K562 (cell line): ENCODE data around the gene DEDD. TPM values are rescaled to one million over a fixed set of nuclear protein-coding genes. Genes with fewer than 3 reads are reported as not detected.

Experiments used
- ATAC-seq: fragments of 200-7000 bp; cut with Tn5 transposase; 3 replicates; pipeline ENCODE4 v1.9.1; 2020; ENCODE audit warnings: moderate library complexity
- BruUV-seq: library from RNA; stranded (reverse); fragments of 400-500 nt; replicated peaks from 2 replicates; lab custom pipeline; 2021; lab: Mats Ljungman, UMichigan
- CTCF ChIA-PET: fragments of 300-600 bp; formaldehyde crosslinking; extraction: SDS; loops from one replicate; lab custom pipeline; 2021; ENCODE audit warnings: low intra/inter-chr PET ratio; lab: Yijun Ruan, JAX
- POLR2A ChIA-PET: fragments of 300-600, 350-650 bp; sonication (Branson Sonifier 250); formaldehyde crosslinking; extraction: SDS; loops from one replicate; lab custom pipeline; 2021; ENCODE audit warnings: antibody characterized with exemption, inconsistent platforms; lab: Yijun Ruan, JAX
- DNase-seq, 4 experiments: peaks; one replicate each; pipeline versions ENCODE4 v3.0.0 to v3.0.0-alpha.2; 2011 to 2018; ENCODE audit warnings: low spot score in 3 of 4, mixed read lengths in 3 of 4; ENCODE audit errors: extremely low read depth in 1 of 4
- FAIRE-seq: peaks from 2 replicates; lab custom pipeline; 2011; peaks lifted over from hg19 to GRCh38; lab: Jason Lieb, UNC
- H2AFZ ChIP-seq: 2 replicates; pipeline ENCODE4 v1.6.0; 2011; ENCODE audit warnings: low read depth, low read length, control low read depth, inconsistent platforms
- H3K27ac ChIP-seq: fragments of 200-600 bp; 3 replicates; pipeline ENCODE4 v1.8.0; 2011; ENCODE audit warnings: low read depth, mild to moderate bottlenecking, control low read depth, inconsistent platforms, low read length, moderate library complexity, mixed read lengths; ENCODE audit errors: extremely low read depth
- H3K27me3 ChIP-seq, 2 experiments: fragments of 300-600 bp in 1 of 2; 2 replicates in 1 of 2; 3 replicates in 1 of 2; pipeline versions ENCODE4 v1.6.0 to v1.8.0; 2011; ENCODE audit warnings: inconsistent platforms in 2 of 2, low read length in 2 of 2, mild to moderate bottlenecking in 1 of 2, mixed read lengths in 1 of 2, moderate library complexity in 1 of 2; ENCODE audit not compliant: control insufficient read depth in 2 of 2, insufficient read depth in 2 of 2
- H3K36me3 ChIP-seq: fragments of 300-600 bp; 3 replicates; pipeline ENCODE4 v1.8.0; 2011; ENCODE audit warnings: mild to moderate bottlenecking, low read length, inconsistent platforms; ENCODE audit not compliant: control insufficient read depth, insufficient read depth
- H3K4me1 ChIP-seq, 2 experiments: fragments of 200-600 bp in 1 of 2; replicated peaks in 1 of 2; 2 replicates in 1 of 2; 3 replicates in 1 of 2; pipeline versions ENCODE4 v1.5.1 to v1.8.0; 2011; ENCODE audit warnings: inconsistent platforms in 2 of 2, low read length in 2 of 2, mild to moderate bottlenecking in 1 of 2, mixed read lengths in 1 of 2, moderate library complexity in 1 of 2; ENCODE audit not compliant: control insufficient read depth in 2 of 2, insufficient read depth in 2 of 2
- H3K4me2 ChIP-seq: 2 replicates; pipeline ENCODE4 v1.6.1; 2011; ENCODE audit warnings: low read length, control low read depth, inconsistent platforms, mixed read lengths; ENCODE audit not compliant: insufficient read depth
- H3K4me3 ChIP-seq: fragments of 200-600 bp; sonication (generic), shearing (Covaris generic); 2 replicates; pipeline ENCODE4 v1.5.1; 2016; ENCODE audit warnings: control low read depth, inconsistent platforms
- H3K79me2 ChIP-seq: fragments of 200-600 bp; 3 replicates; pipeline ENCODE4 v1.8.0; 2011; ENCODE audit warnings: low read length, inconsistent platforms; ENCODE audit not compliant: control insufficient read depth, insufficient read depth
- H3K9ac ChIP-seq, 2 experiments: 2 replicates each; pipeline versions ENCODE4 v1.6.0 to v1.6.1; 2011; ENCODE audit warnings: low read depth in 2 of 2, low read length in 2 of 2, control low read depth in 1 of 2, inconsistent platforms in 1 of 2, mild to moderate bottlenecking in 1 of 2, mixed read lengths in 1 of 2; ENCODE audit not compliant: insufficient read depth in 1 of 2
- H3K9me1 ChIP-seq: one replicate; pipeline ENCODE4 v1.6.0; 2011; ENCODE audit warnings: inconsistent platforms, mild to moderate bottlenecking, low read length, moderate library complexity; ENCODE audit not compliant: control insufficient read depth, insufficient read depth
- H3K9me3 ChIP-seq: replicated peaks from 2 replicates; pipeline ENCODE4 v1.5.1; 2011; ENCODE audit warnings: low read depth, low read length, inconsistent platforms; ENCODE audit not compliant: control insufficient read depth, insufficient read depth
- H4K20me1 ChIP-seq: replicated peaks from 2 replicates; pipeline ENCODE4 v1.6.1; 2011; ENCODE audit warnings: low read length, inconsistent platforms, mixed read lengths; ENCODE audit not compliant: control insufficient read depth, insufficient read depth
- CHAMP1 ChIP-seq: fragments of 450-650 bp; IDR thresholded peaks from 2 replicates; pipeline ENCODE4 v1.6.1; 2016; ENCODE audit warnings: mild to moderate bottlenecking
- NCOA4 ChIP-seq: fragments of 450-650 bp; IDR thresholded peaks from 2 replicates; pipeline ENCODE4 v1.6.1; 2018; ENCODE audit warnings: mild to moderate bottlenecking; ENCODE audit not compliant: partially characterized antibody
- NFIC ChIP-seq: fragments of 450-650 bp; IDR thresholded peaks from 2 replicates; pipeline ENCODE4 v1.6.1; 2017; ENCODE audit warnings: mild to moderate bottlenecking, inconsistent platforms
- U2AF1 ChIP-seq: fragments of 200-400 bp; formaldehyde crosslinking; optimal IDR thresholded peaks from 2 replicates; pipeline ENCODE3; 2017; ENCODE audit warnings: mild to moderate bottlenecking, low read depth, low read length, moderate library complexity
- ZNF197 ChIP-seq: fragments of 200-800 bp; sonication (Bioruptor generic); IDR thresholded peaks from 2 replicates; pipeline ENCODE4 v1.6.1; 2016; ENCODE audit warnings: low read depth, missing genetic modification characterization, missing compliant biosample characterization
- ZNF398 ChIP-seq: fragments of 250-450 bp; sonication (Bioruptor Pico); IDR thresholded peaks from 2 replicates; pipeline ENCODE4 v1.8.0; 2021; ENCODE audit warnings: moderate library complexity, mild to moderate bottlenecking, inconsistent platforms
- WGBS: fragments of 100-300 bp; shearing (Covaris generic); methylation state at CpG from one replicate; pipeline ENCODE4 v1.1.6; 2016; ENCODE audit warnings: low coverage, mixed read lengths; ENCODE audit not compliant: insufficient coverage; ENCODE audit errors: missing lambda C conversion rate; 5-methylcytosine and 5-hydroxymethylcytosine counted together
- in situ Hi-C: fragments of 300-500 bp; cut with MboI; formaldehyde crosslinking; loops from 4 replicates; pipeline ENCODE4 v1.15.0; 2018; ENCODE audit warnings: inconsistent platforms, mixed read lengths
- intact Hi-C: fragments of 100-400 bp; cut with micrococcal nuclease; formaldehyde crosslinking; loops from 2 replicates; pipeline ENCODE4 v1.14.2; 2022
- polyA plus RNA-seq, 8 experiments: library from polyadenylated mRNA; depleted of rRNA in 4 of 8; stranded (reverse) in 5 of 8; unstranded in 3 of 8; fragments of >200 nt; fragmentation: Nextera tagmentation in 2 of 8; fragmentation: Illumina TruSeq in 1 of 8; extraction: Ambion mirVana in 2 of 8; extraction: Trizol in 1 of 8; gene quantifications; 2 replicates each; pipeline versions ENCODE4 v1.2.1 to v1.2.3, GENCODE V29; 2011 to 2014; ENCODE audit warnings: inconsistent platforms in 1 of 8, missing spikeins in 1 of 8
- total RNA-seq, 7 experiments: library from RNA; depleted of rRNA in 6 of 7; stranded (reverse); fragments of >200 nt in 6 of 7; fragmentation: Illumina TruSeq in 2 of 7; extraction: Trizol in 2 of 7; gene quantifications; 2 replicates each; pipeline versions ENCODE4 v1.2.1 to v1.2.3, GENCODE V29; 2011 to 2021; ENCODE audit warnings: low replicate concordance in 1 of 7
- TF ChIP-seq, protein P1 (sequence below): IDR thresholded peaks from 2 replicates; pipeline ENCODE4 v1.6.1; 2016; ENCODE audit warnings: missing genetic modification characterization, missing compliant biosample characterization

Gene DEDD
- total and polyA plus RNA-seq, 9 of the 15 experiments (the other 6 are each of a cell fraction or from before 2014, with no cell fraction given): 11.6 to 41.0 (median 16.8) TPM

GRCh38 chr1:161096015-161096414 is 36.5 kb downstream of the DEDD start:
- ChIA-PET POLR2A (interaction anchor here (1.2 kb wide), 1 partner anchor 37 kb away, joined by 3 read pairs; the partner anchor contains the start of gene DEDD), CTCF (interaction anchor here (0.8 kb wide), 1 partner anchor 106 kb away, joined by 3 read pairs; no protein-coding TSS in a partner anchor)
- ATAC-seq: no peak

GRCh38 chr1:161095230-161095629 is 37.2 kb downstream of the DEDD start:
- Histone ChIP-seq H3K36me3 (peaks cover 15% of the 10 kb centered on the region; the same call in 2 of the 3 replicates), H3K4me2 (no peak overlapping the region), H3K27me3 (no peaks in the 10 kb centered on the region), H4K20me1 (no peaks in the 10 kb centered on the region), H3K9ac (no peak overlapping the region), H3K4me3 (no peak overlapping the region), H3K9me3 (peaks cover 4% of the 10 kb centered on the region; the same call in 1 of the 2 replicates), H2AFZ (no peak overlapping the region), H3K9me1 (no peaks in the 10 kb centered on the region), H3K4me1 (peaks cover 0 to 7% of the 10 kb centered on the region in 2 experiments; a peak in 1 of 5 replicates), H3K79me2 (no peaks in the 10 kb centered on the region), H3K27ac (no peak overlapping the region)
- ChIA-PET CTCF (no interaction called here), POLR2A (interaction anchor here (0.9 kb wide), 1 partner anchor 10 kb away, joined by 3 read pairs; no protein-coding TSS in a partner anchor)
- no TSS peak for BruUV-seq
- in situ Hi-C loops (loop anchor here (10.0 to 25.0 kb wide), 2 partner anchors 100 to 258 kb away; no protein-coding TSS in a partner anchor), intact Hi-C loops (loop anchor here (5.0 kb wide), 1 partner anchor 258 kb away; no protein-coding TSS in a partner anchor)
- ATAC-seq: no peak
- WGBS: 7% methylated on average over 5 of the region's 6 CpGs
- no peak for FAIRE-seq
- no peak for DNase-seq
- TF ChIP-seq CHAMP1: no peak
- no peak for TF ChIP-seq ZNF197 (CRISPR knock-in tag)
- TF ChIP-seq, protein P1, sequence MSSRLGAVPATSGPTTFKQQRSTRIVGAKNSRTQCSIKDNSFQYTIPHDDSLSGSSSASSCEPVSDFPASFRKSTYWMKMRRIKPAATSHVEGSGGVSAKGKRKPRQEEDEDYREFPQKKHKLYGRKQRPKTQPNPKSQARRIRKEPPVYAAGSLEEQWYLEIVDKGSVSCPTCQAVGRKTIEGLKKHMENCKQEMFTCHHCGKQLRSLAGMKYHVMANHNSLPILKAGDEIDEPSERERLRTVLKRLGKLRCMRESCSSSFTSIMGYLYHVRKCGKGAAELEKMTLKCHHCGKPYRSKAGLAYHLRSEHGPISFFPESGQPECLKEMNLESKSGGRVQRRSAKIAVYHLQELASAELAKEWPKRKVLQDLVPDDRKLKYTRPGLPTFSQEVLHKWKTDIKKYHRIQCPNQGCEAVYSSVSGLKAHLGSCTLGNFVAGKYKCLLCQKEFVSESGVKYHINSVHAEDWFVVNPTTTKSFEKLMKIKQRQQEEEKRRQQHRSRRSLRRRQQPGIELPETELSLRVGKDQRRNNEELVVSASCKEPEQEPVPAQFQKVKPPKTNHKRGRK (tag): peak; percentile 89
- no peak for TF ChIP-seq U2AF1
- TF ChIP-seq ZNF398: no peak
- TF ChIP-seq NFIC: 0 out of 2 replicates have a peak, but pooled peaks have one; percentile 2

More at GRCh38 chr1:161096015-161096414, 36.5 kb downstream of the DEDD start:
- no peak overlapping the region for H3K4me2 ChIP-seq
- in situ Hi-C loops: loop anchor here (10.0 to 25.0 kb wide), 2 partner anchors 101 to 259 kb away; no protein-coding TSS in a partner anchor
- H3K9me1 ChIP-seq: no peaks in the 10 kb centered on the region
- no peaks in the 10 kb centered on the region for H4K20me1 ChIP-seq
- H3K27me3 ChIP-seq: no peaks in the 10 kb centered on the region
- H3K27ac ChIP-seq: no peak overlapping the region
- intact Hi-C loops: loop anchor here (1.0 to 5.0 kb wide), 3 partner anchors 43 to 259 kb away; no protein-coding TSS in a partner anchor
- peaks cover 4% of the 10 kb centered on the region; the same call in 1 of the 2 replicates for H3K9me3 ChIP-seq
- peaks cover 22% of the 10 kb centered on the region; the same call in 2 of the 3 replicates for H3K36me3 ChIP-seq
- FAIRE-seq (no peak), DNase-seq (no peak)
- TF ChIP-seq NCOA4: no peak
- no peaks in the 10 kb centered on the region for H3K79me2 ChIP-seq
- peaks cover 0 to 7% of the 10 kb centered on the region in 2 experiments; a peak in 1 of 5 replicates for H3K4me1 ChIP-seq
- H3K4me3 ChIP-seq: no peak overlapping the region
- WGBS: 29% methylated on average over 2 of the region's 2 CpGs
- no peak overlapping the region for H2AFZ ChIP-seq
- no TSS peak for BruUV-seq
- H3K9ac ChIP-seq: no peak overlapping the region
